Activated CD4-positive, alpha-beta T cell treated with anti-CD3 and anti-CD28 coated beads, Interleukin-2, amount 10 ng/mL, durations not matched to agents 24 days and 14 days (primary cell): ENCODE measurements around the gene FXR1. TPM values are rescaled to one million over a fixed set of nuclear protein-coding genes. Genes with fewer than 3 reads are reported as not detected.
"Not testable (repeated sequence)": the region's sequence is repeated elsewhere in the genome, so short reads cannot be mapped to it uniquely, and the experiment has no call there.

ENCODE experiments used
- DNase-seq: peaks from one replicate; pipeline ENCODE4 v3.0.0; 2022
- H3K27ac Mint-ChIP-seq: one replicate; pipeline ENCODE4 v1.8.0; 2022; ENCODE audit warnings: mild to moderate bottlenecking, mixed read lengths
- H3K27me3 Mint-ChIP-seq: one replicate; pipeline ENCODE4 v1.8.0; 2022; ENCODE audit warnings: mixed read lengths
- H3K36me3 Mint-ChIP-seq: one replicate; pipeline ENCODE4 v1.8.0; 2022; ENCODE audit warnings: low read depth, mild to moderate bottlenecking, mixed read lengths
- H3K4me1 Mint-ChIP-seq: one replicate; pipeline ENCODE4 v1.8.0; 2021; ENCODE audit warnings: mixed read lengths
- H3K4me3 Mint-ChIP-seq: one replicate; pipeline ENCODE4 v1.8.0; 2022; ENCODE audit warnings: mild to moderate bottlenecking, moderate library complexity, mixed read lengths
- H3K9me3 Mint-ChIP-seq: one replicate; pipeline ENCODE4 v1.8.0; 2021; ENCODE audit warnings: mixed read lengths
- intact Hi-C: fragments of 100-400 bp; cut with micrococcal nuclease; formaldehyde crosslinking; loops from one replicate; pipeline ENCODE4 v1.15.1; 2023
- total RNA-seq: library from RNA; stranded (reverse); gene quantifications from 2 replicates; pipeline ENCODE4 v1.2.3, GENCODE V29; 2022

FXR1 gene
- total RNA-seq, 1 donor from 2014 or later: 149 TPM

- Mint-ChIP-seq H3K36me3 (peaks cover 51% of the 10 kb centered on the region), H3K9me3 (no peaks in the 10 kb centered on the region), H3K4me3 (no peak overlapping the region), H3K4me1 (peaks cover 12% of the 10 kb centered on the region), H3K27ac (no peak overlapping the region), H3K27me3 (no peaks in the 10 kb centered on the region)
- no peak for DNase-seq
- intact Hi-C loops: no loop called here
Measured at GRCh38 chr3:180962530-180962929, 50.1 kb downstream of the FXR1 start.

- Mint-ChIP-seq H3K9me3 (no peaks in the 10 kb centered on the region), H3K4me1 (peaks cover 6% of the 10 kb centered on the region), H3K4me3 (no peak overlapping the region), H3K27me3 (no peaks in the 10 kb centered on the region), H3K27ac (no peak overlapping the region), H3K36me3 (peaks cover 38% of the 10 kb centered on the region)
- intact Hi-C loops: no loop called here
- no peak for DNase-seq
Measured at GRCh38 chr3:180970931-180971330, 58.5 kb downstream of the FXR1 start.

GRCh38 chr3:180973543-180973942 is 61.1 kb downstream of the FXR1 start:
- H3K27ac Mint-ChIP-seq: no peak overlapping the region
- H3K9me3 Mint-ChIP-seq: no peaks in the 10 kb centered on the region
- peaks cover 6% of the 10 kb centered on the region for H3K4me1 Mint-ChIP-seq
- H3K4me3 Mint-ChIP-seq: no peak overlapping the region
- H3K36me3 Mint-ChIP-seq: peaks cover 39% of the 10 kb centered on the region
- intact Hi-C loops: loop anchor here (2.0 kb wide), 1 partner anchor 15 kb away; the partner anchor contains the start of gene DNAJC19
- no peak for DNase-seq
- H3K27me3 Mint-ChIP-seq: no peaks in the 10 kb centered on the region

GRCh38 chr3:180974286-180974685 is 61.8 kb downstream of the FXR1 start:
- no peaks in the 10 kb centered on the region for H3K9me3 Mint-ChIP-seq
- H3K4me3 Mint-ChIP-seq: no peak overlapping the region
- no peak overlapping the region for H3K27ac Mint-ChIP-seq
- H3K4me1 Mint-ChIP-seq: peaks cover 6% of the 10 kb centered on the region
- no peaks in the 10 kb centered on the region for H3K27me3 Mint-ChIP-seq
- intact Hi-C loops: no loop called here
- no peak for DNase-seq
- H3K36me3 Mint-ChIP-seq: peaks cover 39% of the 10 kb centered on the region

- H3K9me3 Mint-ChIP-seq: no peaks in the 10 kb centered on the region
- no peaks in the 10 kb centered on the region for H3K27me3 Mint-ChIP-seq
- intact Hi-C loops: no loop called here
- no peak for DNase-seq
- peaks cover 32% of the 10 kb centered on the region for H3K36me3 Mint-ChIP-seq
- H3K4me3 Mint-ChIP-seq: no peak overlapping the region
- H3K4me1 Mint-ChIP-seq: peaks cover 6% of the 10 kb centered on the region
- H3K27ac Mint-ChIP-seq: no peak overlapping the region
Measured at GRCh38 chr3:180977498-180977897, 65.0 kb downstream of the FXR1 start.

GRCh38 chr3:180979961-180980360 is 67.5 kb downstream of the FXR1 start:
- no peaks in the 10 kb centered on the region for H3K9me3 Mint-ChIP-seq
- DNase-seq: no peak
- peaks cover 27% of the 10 kb centered on the region for H3K36me3 Mint-ChIP-seq
- peaks cover 2% of the 10 kb centered on the region for H3K4me1 Mint-ChIP-seq
- H3K27me3 Mint-ChIP-seq: no peaks in the 10 kb centered on the region
- no peak overlapping the region for H3K27ac Mint-ChIP-seq
- intact Hi-C loops: no loop called here
- H3K4me3 Mint-ChIP-seq: no peak overlapping the region

- Mint-ChIP-seq H3K4me3 (no peak overlapping the region), H3K27me3 (no peaks in the 10 kb centered on the region), H3K4me1 (peaks cover 2% of the 10 kb centered on the region), H3K27ac (no peak overlapping the region), H3K9me3 (no peaks in the 10 kb centered on the region), H3K36me3 (peaks cover 27% of the 10 kb centered on the region)
- DNase-seq: no peak
- intact Hi-C loops: no loop called here
Measured at GRCh38 chr3:180980611-180981010, 68.1 kb downstream of the FXR1 start.

- H3K9me3 Mint-ChIP-seq: no peaks in the 10 kb centered on the region
- peaks cover 26% of the 10 kb centered on the region for H3K36me3 Mint-ChIP-seq
- H3K4me3 Mint-ChIP-seq: no peak overlapping the region
- H3K4me1 Mint-ChIP-seq: peaks cover 2% of the 10 kb centered on the region
- no peaks in the 10 kb centered on the region for H3K27me3 Mint-ChIP-seq
- no peak overlapping the region for H3K27ac Mint-ChIP-seq
- intact Hi-C loops: no loop called here
- no peak for DNase-seq
Measured at GRCh38 chr3:180981912-180982311, 69.4 kb downstream of the FXR1 start.

- Mint-ChIP-seq H3K36me3 (peaks cover 30% of the 10 kb centered on the region), H3K9me3 (no peaks in the 10 kb centered on the region), H3K27me3 (no peaks in the 10 kb centered on the region), H3K4me3 (no peak overlapping the region), H3K27ac (no peak overlapping the region), H3K4me1 (peaks cover 10% of the 10 kb centered on the region)
- no peak for DNase-seq
- intact Hi-C loops: no loop called here
Measured at GRCh38 chr3:180983136-180983535, 70.7 kb downstream of the FXR1 start.

GRCh38 chr3:180986366-180986765 is 73.9 kb downstream of the FXR1 start:
- not testable (repeated sequence) for H3K9me3 Mint-ChIP-seq, H3K4me3 Mint-ChIP-seq, H3K27ac Mint-ChIP-seq, H3K27me3 Mint-ChIP-seq, DNase-seq
- Mint-ChIP-seq H3K4me1 (peaks cover 21% of the 10 kb centered on the region), H3K36me3 (peaks cover 25% of the 10 kb centered on the region)
- intact Hi-C loops: loop anchor here (5.0 kb wide), 1 partner anchor 384 kb away; the partner anchor contains the start of gene TTC14

GRCh38 chr3:180987344-180987743 is 74.9 kb downstream of the FXR1 start:
- H3K9me3 Mint-ChIP-seq: no peaks in the 10 kb centered on the region
- peak overlapping the region; percentile 51 for H3K4me3 Mint-ChIP-seq
- no peak overlapping the region for H3K27ac Mint-ChIP-seq
- H3K27me3 Mint-ChIP-seq: peaks cover 4% of the 10 kb centered on the region
- DNase-seq: no peak
- H3K4me1 Mint-ChIP-seq: peaks cover 20% of the 10 kb centered on the region
- peaks cover 19% of the 10 kb centered on the region for H3K36me3 Mint-ChIP-seq
- intact Hi-C loops: loop anchor here (5.0 kb wide), 1 partner anchor 385 kb away; the partner anchor contains the start of gene TTC14

GRCh38 chr3:180989291-180990163 is 77.1 kb downstream of the FXR1 start, which contains the start of gene DNAJC19:
DNAJC19 (minus strand) TSS chr3:180989736; CDS start chr3:180989602, 134 bp downstream.
- DNase-seq: peak; percentile 97
- Mint-ChIP-seq H3K4me3 (peak within 1 kb of the TSS; percentile 97), H3K27me3 (peaks cover 10% of the 10 kb centered on the region), H3K4me1 (peaks cover 20% of the 10 kb centered on the region), H3K9me3 (no peaks in the 10 kb centered on the region), H3K36me3 (peaks cover 16% of the 10 kb centered on the region), H3K27ac (peak within 1 kb of the TSS; percentile 96)
- intact Hi-C loops: loop anchor here (1.0 to 5.0 kb wide), 3 partner anchors 17 to 387 kb away; partner anchors contain the start of genes FXR1 and TTC14

GRCh38 chr3:180990505-180990904 is 78.0 kb downstream of the FXR1 start:
- DNase-seq: no peak
- no peaks in the 10 kb centered on the region for H3K9me3 Mint-ChIP-seq
- peak overlapping the region; percentile 97 for H3K4me3 Mint-ChIP-seq
- H3K27ac Mint-ChIP-seq: peak overlapping the region; percentile 30
- H3K36me3 Mint-ChIP-seq: peaks cover 14% of the 10 kb centered on the region
- H3K27me3 Mint-ChIP-seq: peaks cover 19% of the 10 kb centered on the region
- H3K4me1 Mint-ChIP-seq: peaks cover 20% of the 10 kb centered on the region
- intact Hi-C loops: no loop called here

- Mint-ChIP-seq H3K4me3 (no peak overlapping the region), H3K9me3 (peaks cover 6% of the 10 kb centered on the region), H3K27me3 (peaks cover 17% of the 10 kb centered on the region), H3K4me1 (no peaks in the 10 kb centered on the region), H3K36me3 (no peaks in the 10 kb centered on the region), H3K27ac (no peak overlapping the region)
- DNase-seq: no peak
- intact Hi-C loops: no loop called here
Measured at GRCh38 chr3:180996415-180996932, 84.0 kb downstream of the FXR1 start.
